GM18526 (cell line): ENCODE results near the gene ZNF418.

Source experiments
- POLR2A ChIP-seq: IDR thresholded peaks from 3 replicates; pipeline ENCODE4 v1.6.1; 2011; ENCODE audit not compliant: insufficient read length; ENCODE audit errors: extremely low read depth

ZNF418 gene

GRCh38 chr19:57934820-57935665, at the start of gene ZNF418:
Gene ZNF418, minus strand, starts transcription at chr19:57935402. Its CDS starts 1,580 bp downstream, at chr19:57933822.
- no peak for TF ChIP-seq POLR2A

DNA sequence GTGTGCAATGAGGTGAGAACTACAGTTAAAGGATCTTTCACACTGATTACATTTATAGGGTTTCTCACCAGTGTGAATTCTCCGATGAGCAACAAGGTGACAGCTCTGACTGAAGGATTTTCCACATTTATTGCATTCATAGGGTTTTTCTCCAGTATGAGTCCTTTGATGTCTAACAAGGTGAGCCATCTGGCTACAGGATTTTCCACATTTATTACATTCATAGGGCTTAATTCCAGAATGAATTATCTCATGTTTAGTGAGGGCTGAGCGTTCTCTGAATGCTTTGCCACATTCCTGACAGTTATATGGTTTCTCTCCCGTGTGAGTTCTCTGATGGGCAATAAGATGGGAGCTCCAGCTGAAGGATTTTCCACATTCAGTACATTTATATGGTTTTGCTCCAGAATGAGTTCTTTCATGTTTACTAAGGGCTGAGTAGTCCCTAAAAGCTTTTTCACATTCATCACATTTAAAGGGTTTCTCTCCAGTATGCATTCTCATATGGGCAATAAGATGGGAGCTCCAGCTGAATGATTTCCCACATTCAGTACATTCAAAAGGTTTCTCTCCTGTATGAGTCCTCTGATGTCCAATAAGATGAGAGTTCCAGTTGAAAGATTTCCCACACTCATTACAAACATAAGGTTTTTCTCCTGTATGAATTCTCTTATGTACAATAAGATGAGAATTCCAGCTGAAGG, 43.5 kb upstream of the ZNF418 start:
- TF ChIP-seq POLR2A = no peak

GRCh38 chr19:57974434-57974833, 39.2 kb upstream of the ZNF418 start, which contains the start of gene C19orf18:
Gene C19orf18, minus strand, starts transcription at chr19:57974534. Its CDS starts 102 bp downstream, at chr19:57974432.
- TF ChIP-seq POLR2A = no peak

DNA sequence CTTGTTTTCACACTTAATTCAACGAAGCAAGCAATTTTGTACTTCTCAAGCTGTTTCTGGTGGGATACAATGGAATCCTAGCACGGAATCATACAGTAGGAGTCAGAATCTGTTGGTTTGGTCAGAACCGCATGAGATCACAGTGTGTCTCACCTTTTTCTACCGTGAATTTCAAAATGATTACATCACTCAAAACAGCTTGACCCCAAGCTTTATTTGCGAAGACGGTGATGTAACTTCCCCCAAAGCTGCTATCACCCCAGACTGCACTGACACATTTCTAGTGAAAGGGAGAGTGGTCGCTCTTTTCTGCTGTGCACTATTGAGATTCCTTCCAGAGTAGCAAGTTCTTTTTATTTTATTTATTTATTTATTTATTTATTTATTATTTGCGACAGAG, 29.6 kb upstream of the ZNF418 start:
- no peak for TF ChIP-seq POLR2A

- TF ChIP-seq POLR2A = no peak
Observed at GRCh38 chr19:57961785-57962184, 26.6 kb upstream of the ZNF418 start.

- TF ChIP-seq POLR2A = no peak
Observed at GRCh38 chr19:57954996-57955395, 19.8 kb upstream of the ZNF418 start.

- TF ChIP-seq POLR2A = no peak
Observed at GRCh38 chr19:57949702-57950101, 14.5 kb upstream of the ZNF418 start.

GRCh38 chr19:57949296-57949695, 14.1 kb upstream of the ZNF418 start:
- no peak for TF ChIP-seq POLR2A

- peak; percentile 64 for TF ChIP-seq POLR2A
Observed at GRCh38 chr19:57947419-57948134, 12.4 kb upstream of the ZNF418 start, which contains the start of gene ZNF256. Gene ZNF256, minus strand, starts transcription at chr19:57947706. Its CDS starts 232 bp downstream, at chr19:57947474.

GRCh38 chr19:57947088-57947418, 11.9 kb upstream of the ZNF418 start:
- TF ChIP-seq POLR2A = no peak

GRCh38 chr19:57946316-57946715, 11.1 kb upstream of the ZNF418 start:
- TF ChIP-seq POLR2A = no peak

GRCh38 chr19:57941593-57941992, 6.4 kb upstream of the ZNF418 start:
- no peak for TF ChIP-seq POLR2A

DNA sequence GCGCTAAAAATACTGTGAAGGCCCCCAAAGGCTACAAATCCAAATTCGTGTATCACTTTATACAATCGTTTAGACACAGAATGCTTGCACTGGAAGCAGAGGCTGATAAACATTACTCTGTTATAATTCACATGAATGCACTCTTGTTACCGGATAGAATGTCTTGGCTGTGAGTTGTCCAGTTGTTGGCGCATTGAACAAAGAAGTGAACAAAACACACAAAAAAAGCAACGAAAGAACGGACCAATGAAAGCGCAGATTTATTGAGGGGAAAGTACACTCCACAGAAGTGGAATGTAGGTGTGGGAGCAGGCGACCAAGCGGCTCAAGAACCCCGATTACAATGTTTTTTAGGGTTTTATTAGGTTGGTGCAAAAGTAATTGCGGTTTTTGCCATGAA, 529 bp upstream of the ZNF418 start:
- no peak for TF ChIP-seq POLR2A

DNA sequence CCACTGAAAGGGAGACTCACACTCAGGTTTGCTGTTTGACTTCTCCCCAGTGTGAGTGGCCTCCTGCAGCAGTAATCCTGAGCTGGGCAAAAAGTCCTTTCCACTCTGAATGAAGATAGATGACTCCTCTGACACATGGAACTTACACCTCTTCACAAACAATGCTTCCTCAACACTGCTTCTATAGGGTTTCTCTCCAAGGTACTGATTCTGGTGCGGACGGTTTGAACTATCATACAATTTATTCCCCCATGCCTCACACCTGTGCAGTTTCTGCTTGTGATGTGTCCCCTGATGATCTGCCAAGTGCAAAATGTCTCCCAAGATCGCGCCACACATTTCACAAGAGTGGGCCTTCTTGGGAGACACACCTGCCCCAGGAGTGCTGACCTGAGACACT, 7.6 kb downstream of the ZNF418 start:
- no peak for TF ChIP-seq POLR2A

GRCh38 chr19:57916168-57916995, 18.8 kb downstream of the ZNF418 start, which contains the start of gene ZNF417:
Gene ZNF417, minus strand, starts transcription at chr19:57916592. Its CDS starts 181 bp downstream, at chr19:57916411.
- peak; percentile 69 for TF ChIP-seq POLR2A
